HCT116 (cell line): ENCODE measurements around the gene TPK1. TPM values are rescaled to one million over a fixed set of nuclear protein-coding genes. Genes with fewer than 3 reads are reported as not detected.

Experiments used
- ATAC-seq: fragments of 200-7000 bp; cut with Tn5 transposase; 2 replicates; pipeline ENCODE4 v1.9.1; 2020; ENCODE audit warnings: mild to moderate bottlenecking, moderate library complexity
- BruUV-seq: library from RNA; stranded (reverse); fragments of 400-500 nt; replicated peaks from 2 replicates; lab custom pipeline; 2021; lab: Mats Ljungman, UMichigan
- CTCF ChIA-PET: fragments of 300-600 bp; sonication (Branson Sonifier 250); formaldehyde crosslinking; loops from one replicate; lab custom pipeline; 2021; ENCODE audit warnings: antibody characterized with exemption; lab: Charles Lee
- POLR2A ChIA-PET: fragments of 300-600, 350-600 bp; sonication (Branson Sonifier 250); formaldehyde crosslinking; loops from one replicate; lab custom pipeline; 2021; ENCODE audit warnings: antibody characterized with exemption; lab: Charles Lee
- RAD21 ChIA-PET, 2 experiments: fragments of 300-600 bp; sonication (Branson Sonifier 250); formaldehyde crosslinking; loops; one replicate each; lab custom pipeline; 2023; ENCODE audit warnings: low total read pairs in 2 of 2; ENCODE audit not compliant: uncharacterized antibody in 2 of 2, unreplicated experiment in 2 of 2, low non-redundant PET in 1 of 2; lab: Charles Lee
- DNase-seq: peaks from one replicate; pipeline ENCODE4 v3.0.0-alpha.2; 2010; ENCODE audit warnings: low read depth, low spot score
- H2AFZ ChIP-seq: fragments of 200-600 bp; shearing (Covaris generic), sonication (generic); 2 replicates; pipeline ENCODE4 v1.6.1; 2017; ENCODE audit warnings: low read depth, mixed run types, mixed read lengths, antibody characterized with exemption, low read length; ENCODE audit not compliant: poor library complexity, severe bottlenecking
- H3K27ac ChIP-seq: 2 replicates; pipeline ENCODE4 v1.5.1; 2012; ENCODE audit warnings: low read depth, low read length
- H3K27me3 ChIP-seq: fragments of 200-600 bp; sonication (generic); 2 replicates; pipeline ENCODE4 v1.6.1; 2016; ENCODE audit warnings: mixed run types, low read length, mixed read lengths; ENCODE audit not compliant: insufficient read depth
- H3K36me3 ChIP-seq, 2 experiments: fragments of 200-500 bp in 1 of 2; fragments of 200-600 bp in 1 of 2; sonication (Bioruptor generic) in 1 of 2; sonication (generic) in 1 of 2; 2 replicates each; pipeline versions ENCODE4 v1.5.1 to v1.6.1; 2014 to 2016; ENCODE audit warnings: low read length in 2 of 2, inconsistent platforms in 1 of 2, mixed read lengths in 1 of 2, mixed run types in 1 of 2; ENCODE audit not compliant: insufficient read depth in 2 of 2, control insufficient read depth in 1 of 2
- H3K4me1 ChIP-seq, 2 experiments: fragments of 200-600 bp in 1 of 2; sonication (generic) in 1 of 2; 2 replicates each; pipeline versions ENCODE4 v1.5.1 to v1.6.1; 2012 to 2017; ENCODE audit warnings: low read length in 2 of 2, inconsistent platforms in 1 of 2, mild to moderate bottlenecking in 1 of 2, mixed read lengths in 1 of 2, mixed run types in 1 of 2, moderate library complexity in 1 of 2; ENCODE audit not compliant: insufficient read depth in 2 of 2, control insufficient read depth in 1 of 2
- H3K4me2 ChIP-seq: fragments of 200-600 bp; sonication (generic); 2 replicates; pipeline ENCODE4 v1.6.1; 2017; ENCODE audit warnings: mixed run types, low read length, mixed read lengths
- H3K4me3 ChIP-seq, 2 experiments: fragments of 200-600 bp in 1 of 2; sonication (generic) in 1 of 2; replicated peaks in 1 of 2; 2 replicates each; pipeline ENCODE4 v1.5.1; 2011 to 2016; ENCODE audit warnings: low read length in 2 of 2, control low read depth in 1 of 2, low read depth in 1 of 2, mild to moderate bottlenecking in 1 of 2, mixed read lengths in 1 of 2, mixed run types in 1 of 2
- H3K79me2 ChIP-seq: fragments of 200-600 bp; sonication (generic); 2 replicates; pipeline ENCODE4 v1.6.1; 2017; ENCODE audit warnings: mild to moderate bottlenecking, mixed run types, low read length, moderate library complexity, mixed read lengths; ENCODE audit not compliant: insufficient read depth
- H3K9ac ChIP-seq: fragments of 200-600 bp; sonication (generic); 2 replicates; pipeline ENCODE4 v1.6.1; 2016; ENCODE audit warnings: low read length, mixed read lengths
- H3K9me2 ChIP-seq: fragments of 200-600 bp; sonication (generic), shearing (Covaris generic); 2 replicates; pipeline ENCODE4 v1.6.1; 2017; ENCODE audit warnings: mixed run types, mild to moderate bottlenecking, moderate library complexity; ENCODE audit not compliant: insufficient read depth
- H3K9me3 ChIP-seq, 2 experiments: fragments of 200-500 bp in 1 of 2; fragments of 200-600 bp in 1 of 2; sonication (Bioruptor generic) in 1 of 2; sonication (generic) in 1 of 2; 2 replicates each; pipeline ENCODE4 v1.6.1; 2014 to 2017; ENCODE audit warnings: low read length in 2 of 2, mixed read lengths in 2 of 2, inconsistent platforms in 1 of 2, low read depth in 1 of 2, mild to moderate bottlenecking in 1 of 2, mixed run types in 1 of 2, moderate library complexity in 1 of 2; ENCODE audit not compliant: control insufficient read depth in 1 of 2, insufficient read depth in 1 of 2
- H4K20me1 ChIP-seq: fragments of 200-600 bp; sonication (generic), shearing (Covaris generic); 2 replicates; pipeline ENCODE4 v1.6.1; 2017; ENCODE audit warnings: mixed run types, mild to moderate bottlenecking, moderate library complexity; ENCODE audit not compliant: insufficient read depth
- CBX3 ChIP-seq: IDR thresholded peaks from 2 replicates; pipeline ENCODE4 v1.6.1; 2012; ENCODE audit warnings: low read depth
- CEBPB ChIP-seq: IDR thresholded peaks from 2 replicates; pipeline ENCODE4 v1.6.1; 2012; ENCODE audit warnings: low read depth
- EGR1 ChIP-seq: IDR thresholded peaks from 2 replicates; pipeline ENCODE4 v1.6.1; 2012; ENCODE audit warnings: low read depth
- ELF1 ChIP-seq: IDR thresholded peaks from 2 replicates; pipeline ENCODE4 v1.6.1; 2012; ENCODE audit warnings: low read depth, borderline replicate concordance
- EZH2 ChIP-seq: fragments of 200-600 bp; sonication (generic); IDR thresholded peaks from 2 replicates; pipeline ENCODE4 v1.6.1; 2017; ENCODE audit warnings: antibody characterized with exemption, mixed run types
- EZH2phosphoT487 ChIP-seq: fragments of 200-600 bp; IDR thresholded peaks from 2 replicates; pipeline ENCODE4 v1.6.1; 2018; ENCODE audit warnings: antibody characterized with exemption, borderline replicate concordance
- FOSL1 ChIP-seq: IDR thresholded peaks from 2 replicates; pipeline ENCODE4 v1.6.1; 2012; ENCODE audit warnings: low read depth
- JUND ChIP-seq: IDR thresholded peaks from 2 replicates; pipeline ENCODE4 v1.6.1; 2012
- MAX ChIP-seq: IDR thresholded peaks from 2 replicates; pipeline ENCODE4 v1.6.1; 2012
- POLR2A ChIP-seq: IDR thresholded peaks from 2 replicates; pipeline ENCODE4 v1.7.0; 2011; ENCODE audit warnings: borderline replicate concordance; ENCODE audit not compliant: insufficient read depth, insufficient read length; ENCODE audit errors: extremely low read depth
- POLR2AphosphoS5 ChIP-seq: IDR thresholded peaks from 2 replicates; pipeline ENCODE4 v1.6.1; 2011; ENCODE audit warnings: mild to moderate bottlenecking, low read depth, low read length, moderate library complexity
- RAD21 ChIP-seq: IDR thresholded peaks from 2 replicates; pipeline ENCODE4 v1.6.1; 2012; ENCODE audit warnings: low read depth, mild to moderate bottlenecking
- SIN3A ChIP-seq: IDR thresholded peaks from 2 replicates; pipeline ENCODE4 v1.6.1; 2012; ENCODE audit warnings: low read depth
- SRF ChIP-seq: IDR thresholded peaks from 2 replicates; pipeline ENCODE4 v1.6.1; 2012; ENCODE audit warnings: low read depth
- TCF7L2 ChIP-seq: IDR thresholded peaks from 2 replicates; pipeline ENCODE4 v1.7.0; 2011; ENCODE audit warnings: borderline replicate concordance, inconsistent platforms; ENCODE audit not compliant: insufficient read depth, insufficient read length; ENCODE audit errors: extremely low read depth
- YY1 ChIP-seq: IDR thresholded peaks from 2 replicates; pipeline ENCODE4 v1.6.1; 2011; ENCODE audit warnings: low read length, low read depth, moderate library complexity, mild to moderate bottlenecking; ENCODE audit not compliant: insufficient replicate concordance; ENCODE audit errors: extremely low read depth
- ZFX ChIP-seq: fragments of 450-650 bp; IDR thresholded peaks from 2 replicates; pipeline ENCODE4 v1.6.1; 2017
- intact Hi-C: fragments of 100-400 bp; cut with micrococcal nuclease; formaldehyde crosslinking; loops from 2 replicates; pipeline ENCODE4 v1.10.0; 2022
- total RNA-seq: library from RNA; stranded (reverse); gene quantifications from one replicate; pipeline ENCODE4 v1.2.1, GENCODE V29; 2021; ENCODE audit not compliant: unreplicated experiment
- TF ChIP-seq, protein P1 (sequence below), 3 experiments: fragments of 200-600 bp in 1 of 3; sonication (generic) in 1 of 3; IDR thresholded peaks in 2 of 3; conservative IDR thresholded peaks in 1 of 3; 2 replicates each; pipeline ENCODE4 v1.5.1; 2012 to 2017; ENCODE audit warnings: low read depth in 2 of 3, low read length in 2 of 3, antibody characterized with exemption in 1 of 3, borderline replicate concordance in 1 of 3, control low read depth in 1 of 3, mild to moderate bottlenecking in 1 of 3, mixed read lengths in 1 of 3, mixed run types in 1 of 3, moderate library complexity in 1 of 3; ENCODE audit not compliant: insufficient read depth in 1 of 3
- TF ChIP-seq, protein P2 (sequence below): IDR thresholded peaks from 2 replicates; pipeline ENCODE4 v1.6.1; 2012

TPK1 gene
- total RNA-seq, 1 experiment from 2014 or later: 5.4 TPM

DNA sequence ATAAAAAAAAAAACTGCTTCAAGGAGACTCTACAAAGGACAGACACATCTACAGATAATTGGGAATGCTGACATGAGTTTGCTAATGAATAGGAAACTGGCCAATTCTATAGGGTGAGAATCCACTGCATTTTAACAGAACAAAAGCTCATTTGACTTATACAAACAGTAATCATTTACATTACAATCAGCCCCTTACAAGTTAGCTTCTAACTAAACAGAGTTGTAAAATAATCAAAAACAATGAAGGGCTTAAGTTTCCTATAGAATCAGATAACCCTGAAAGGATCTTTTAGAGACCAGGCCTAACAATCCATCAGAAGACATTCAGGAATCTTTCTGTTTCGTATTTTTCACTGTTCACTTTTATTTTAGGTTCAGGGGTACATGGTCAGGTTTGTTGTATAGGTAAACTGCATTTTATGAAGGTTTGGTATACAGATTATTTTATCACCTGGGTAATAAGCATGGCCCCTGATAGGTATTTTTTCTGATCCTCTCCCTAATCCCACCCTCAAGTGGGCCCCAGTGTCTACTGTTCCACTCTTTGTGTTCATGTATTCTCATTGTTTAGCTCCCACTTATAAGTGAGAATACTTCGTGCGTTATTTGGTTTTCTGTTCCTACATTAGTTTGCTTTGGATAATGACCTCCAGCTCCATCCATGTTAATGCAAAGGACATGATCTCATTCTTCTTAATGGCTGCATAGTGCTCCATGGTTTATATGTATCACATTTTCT, 301.0 kb downstream of the TPK1 start:
- no TSS peak for BruUV-seq
- Histone ChIP-seq H3K4me1 (no peaks in the 10 kb centered on the region), H3K9me3 (no peaks in the 10 kb centered on the region), H3K9me2 (no peaks in the 10 kb centered on the region), H3K4me2 (no peak overlapping the region), H2AFZ (no peak overlapping the region), H3K27ac (no peak overlapping the region), H3K36me3 (no peaks in the 10 kb centered on the region), H3K79me2 (no peaks in the 10 kb centered on the region), H3K4me3 (no peak overlapping the region), H4K20me1 (no peaks in the 10 kb centered on the region), H3K9ac (no peak overlapping the region), H3K27me3 (no peaks in the 10 kb centered on the region)
- intact Hi-C loops: no loop called here
- ChIA-PET CTCF (no interaction called here), POLR2A (no interaction called here), RAD21 (no interaction called here)
- no peak for TF ChIP-seq FOSL1
- no peak for TF ChIP-seq CBX3
- no peak for TF ChIP-seq JUND
- TF ChIP-seq YY1: no peak
- TF ChIP-seq EZH2phosphoT487: no peak
- no peak for TF ChIP-seq MAX
- TF ChIP-seq SRF: no peak
- no peak for TF ChIP-seq RAD21
- no peak for TF ChIP-seq TCF7L2
- TF ChIP-seq ELF1: no peak
- no peak for TF ChIP-seq ZFX
- no peak for DNase-seq
- ATAC-seq: no peak

GRCh38 chr7:144534196-144534595, 301.7 kb downstream of the TPK1 start:
- ATAC-seq: no peak
- BruUV-seq: no TSS peak
- Histone ChIP-seq H3K9ac (no peak overlapping the region), H3K27me3 (no peaks in the 10 kb centered on the region), H3K79me2 (no peaks in the 10 kb centered on the region), H3K27ac (no peak overlapping the region), H3K9me3 (no peaks in the 10 kb centered on the region), H4K20me1 (no peaks in the 10 kb centered on the region), H3K4me1 (no peaks in the 10 kb centered on the region), H3K4me2 (no peak overlapping the region), H3K4me3 (no peak overlapping the region), H3K36me3 (no peaks in the 10 kb centered on the region), H3K9me2 (no peaks in the 10 kb centered on the region), H2AFZ (no peak overlapping the region)
- CTCF ChIA-PET: no interaction called here
- POLR2A ChIA-PET: no interaction called here
- intact Hi-C loops: no loop called here
- RAD21 ChIA-PET: no interaction called here
- no peak for DNase-seq
- no peak for TF ChIP-seq JUND
- TF ChIP-seq POLR2A: no peak
- no peak for TF ChIP-seq FOSL1
- TF ChIP-seq CEBPB: no peak
- no peak for TF ChIP-seq SRF
- no peak for TF ChIP-seq EZH2phosphoT487
- no peak for TF ChIP-seq MAX
- no peak for TF ChIP-seq EZH2
- no peak for TF ChIP-seq CBX3
- no peak for TF ChIP-seq RAD21
- no peak for TF ChIP-seq POLR2AphosphoS5
- TF ChIP-seq, protein P1, sequence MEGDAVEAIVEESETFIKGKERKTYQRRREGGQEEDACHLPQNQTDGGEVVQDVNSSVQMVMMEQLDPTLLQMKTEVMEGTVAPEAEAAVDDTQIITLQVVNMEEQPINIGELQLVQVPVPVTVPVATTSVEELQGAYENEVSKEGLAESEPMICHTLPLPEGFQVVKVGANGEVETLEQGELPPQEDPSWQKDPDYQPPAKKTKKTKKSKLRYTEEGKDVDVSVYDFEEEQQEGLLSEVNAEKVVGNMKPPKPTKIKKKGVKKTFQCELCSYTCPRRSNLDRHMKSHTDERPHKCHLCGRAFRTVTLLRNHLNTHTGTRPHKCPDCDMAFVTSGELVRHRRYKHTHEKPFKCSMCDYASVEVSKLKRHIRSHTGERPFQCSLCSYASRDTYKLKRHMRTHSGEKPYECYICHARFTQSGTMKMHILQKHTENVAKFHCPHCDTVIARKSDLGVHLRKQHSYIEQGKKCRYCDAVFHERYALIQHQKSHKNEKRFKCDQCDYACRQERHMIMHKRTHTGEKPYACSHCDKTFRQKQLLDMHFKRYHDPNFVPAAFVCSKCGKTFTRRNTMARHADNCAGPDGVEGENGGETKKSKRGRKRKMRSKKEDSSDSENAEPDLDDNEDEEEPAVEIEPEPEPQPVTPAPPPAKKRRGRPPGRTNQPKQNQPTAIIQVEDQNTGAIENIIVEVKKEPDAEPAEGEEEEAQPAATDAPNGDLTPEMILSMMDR (IDR thresholded peaks at IDR 0.05 in 2 of 3, conservative IDR thresholded peaks at IDR 0.05 in 1 of 3; ENCODE audit: borderline replicate concordance in 1 of 3, insufficient read depth in 1 of 3, low read depth in 2 of 3, low read length in 2 of 3): no peak
- TF ChIP-seq SIN3A: no peak
- TF ChIP-seq, protein P2, sequence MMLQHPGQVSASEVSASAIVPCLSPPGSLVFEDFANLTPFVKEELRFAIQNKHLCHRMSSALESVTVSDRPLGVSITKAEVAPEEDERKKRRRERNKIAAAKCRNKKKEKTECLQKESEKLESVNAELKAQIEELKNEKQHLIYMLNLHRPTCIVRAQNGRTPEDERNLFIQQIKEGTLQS: no peak
- no peak for TF ChIP-seq EGR1
